Hepatocyte (in vitro differentiated cells): Measurements from ENCODE around the gene ZNF684. TPM values are rescaled to one million over a fixed set of nuclear protein-coding genes. Genes with fewer than 3 reads are reported as not detected.
A peak's percentile ranks its signal among the peaks of the same experiment; 100 is the strongest.

ENCODE experiments used
- DNase-seq: peaks from one replicate; pipeline ENCODE4 v3.0.0-alpha.2; 2016; ENCODE audit warnings: low spot score
- H2AFZ ChIP-seq: fragments of 200-600 bp; sonication (generic); 2 replicates; pipeline ENCODE4 v1.6.0; 2016; ENCODE audit warnings: antibody characterized with exemption, mild to moderate bottlenecking
- H3K27ac ChIP-seq: fragments of 200-600 bp; sonication (generic); 2 replicates; pipeline ENCODE4 v1.5.1; 2016; ENCODE audit warnings: mild to moderate bottlenecking
- H3K27me3 ChIP-seq: fragments of 200-600 bp; sonication (generic); 2 replicates; pipeline ENCODE4 v1.6.1; 2016
- H3K36me3 ChIP-seq: fragments of 200-600 bp; sonication (generic); replicated peaks from 2 replicates; pipeline ENCODE4 v1.5.1; 2016; ENCODE audit warnings: low read depth; ENCODE audit not compliant: insufficient read depth
- H3K4me1 ChIP-seq: fragments of 200-600 bp; sonication (generic); 2 replicates; pipeline ENCODE4 v1.5.1; 2016; ENCODE audit warnings: mild to moderate bottlenecking, moderate library complexity; ENCODE audit not compliant: insufficient read depth
- H3K4me2 ChIP-seq: fragments of 200-600 bp; sonication (generic); 2 replicates; pipeline ENCODE4 v1.6.0; 2016
- H3K4me3 ChIP-seq: fragments of 200-600 bp; sonication (generic); 2 replicates; pipeline ENCODE4 v1.5.1; 2016; ENCODE audit warnings: mild to moderate bottlenecking
- H3K79me2 ChIP-seq: fragments of 200-600 bp; sonication (generic); 2 replicates; pipeline ENCODE4 v1.6.0; 2017; ENCODE audit warnings: mild to moderate bottlenecking
- H3K9me2 ChIP-seq: fragments of 200-600 bp; sonication (generic); replicated peaks from 2 replicates; pipeline ENCODE4 v1.6.0; 2017; ENCODE audit warnings: mild to moderate bottlenecking; ENCODE audit not compliant: insufficient read depth
- H3K9me3 ChIP-seq: fragments of 200-600 bp; sonication (generic); 2 replicates; pipeline ENCODE4 v1.5.1; 2016; ENCODE audit warnings: low read depth, mild to moderate bottlenecking
- H4K20me1 ChIP-seq: fragments of 200-600 bp; sonication (generic); 2 replicates; pipeline ENCODE4 v1.6.0; 2016; ENCODE audit warnings: mild to moderate bottlenecking; ENCODE audit not compliant: insufficient read depth, poor library complexity, severe bottlenecking
- EZH2 ChIP-seq: fragments of 200-600 bp; sonication (generic); IDR thresholded peaks from 2 replicates; pipeline ENCODE4 v1.6.1; 2016; ENCODE audit warnings: antibody characterized with exemption, mild to moderate bottlenecking, borderline replicate concordance
- EZH2phosphoT487 ChIP-seq: fragments of 200-600 bp; sonication (generic); IDR thresholded peaks from one replicate; pipeline ENCODE4 v1.6.1; 2018; ENCODE audit warnings: antibody characterized with exemption, mild to moderate bottlenecking, low read depth, moderate library complexity; ENCODE audit not compliant: unreplicated experiment, severe bottlenecking
- WGBS: methylation state at CpG from one replicate; pipeline ENCODE4 v1.1.6; 2016; ENCODE audit warnings: low lambda C conversion rate; ENCODE audit errors: missing lambda C conversion rate; 5-methylcytosine and 5-hydroxymethylcytosine counted together
- polyA plus RNA-seq: library from polyadenylated mRNA; unstranded; fragments of >200 nt; fragmentation: Nextera tagmentation; extraction: Ambion mirVana; gene quantifications from 2 replicates; pipeline ENCODE4 v1.2.1, GENCODE V29; 2016
- total RNA-seq: library from RNA; depleted of rRNA; stranded (reverse); fragments of >200 nt; gene quantifications from 2 replicates; pipeline ENCODE4 v1.2.3, GENCODE V29; 2014
- TF ChIP-seq, protein P1 (sequence below): fragments of 200-600 bp; sonication (generic); IDR thresholded peaks from 2 replicates; pipeline ENCODE4 v1.5.1; 2016; ENCODE audit warnings: antibody characterized with exemption, mild to moderate bottlenecking; ENCODE audit not compliant: poor library complexity

The ZNF684 gene
- total and polyA plus RNA-seq, 2 experiments from 2014 or later, result 1.8 to 5.3 TPM

GRCh38 chr1:40592107-40592803, 60.8 kb downstream of the ZNF684 start:
- DNase-seq, result peak; percentile 34
- WGBS, result 68% methylated on average over 6 of the region's 6 CpGs
- no peaks in the 10 kb centered on the region for H3K36me3 ChIP-seq
- TF ChIP-seq, protein P1, sequence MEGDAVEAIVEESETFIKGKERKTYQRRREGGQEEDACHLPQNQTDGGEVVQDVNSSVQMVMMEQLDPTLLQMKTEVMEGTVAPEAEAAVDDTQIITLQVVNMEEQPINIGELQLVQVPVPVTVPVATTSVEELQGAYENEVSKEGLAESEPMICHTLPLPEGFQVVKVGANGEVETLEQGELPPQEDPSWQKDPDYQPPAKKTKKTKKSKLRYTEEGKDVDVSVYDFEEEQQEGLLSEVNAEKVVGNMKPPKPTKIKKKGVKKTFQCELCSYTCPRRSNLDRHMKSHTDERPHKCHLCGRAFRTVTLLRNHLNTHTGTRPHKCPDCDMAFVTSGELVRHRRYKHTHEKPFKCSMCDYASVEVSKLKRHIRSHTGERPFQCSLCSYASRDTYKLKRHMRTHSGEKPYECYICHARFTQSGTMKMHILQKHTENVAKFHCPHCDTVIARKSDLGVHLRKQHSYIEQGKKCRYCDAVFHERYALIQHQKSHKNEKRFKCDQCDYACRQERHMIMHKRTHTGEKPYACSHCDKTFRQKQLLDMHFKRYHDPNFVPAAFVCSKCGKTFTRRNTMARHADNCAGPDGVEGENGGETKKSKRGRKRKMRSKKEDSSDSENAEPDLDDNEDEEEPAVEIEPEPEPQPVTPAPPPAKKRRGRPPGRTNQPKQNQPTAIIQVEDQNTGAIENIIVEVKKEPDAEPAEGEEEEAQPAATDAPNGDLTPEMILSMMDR, result peak; percentile 41
- TF ChIP-seq EZH2phosphoT487, result no peak
- no peak overlapping the region for H3K4me3 ChIP-seq
- H2AFZ ChIP-seq, result no peak overlapping the region
- no peak overlapping the region for H3K27ac ChIP-seq
- H3K9me2 ChIP-seq, result no peaks in the 10 kb centered on the region
- no peaks in the 10 kb centered on the region for H3K79me2 ChIP-seq
- H3K27me3 ChIP-seq, result no peaks in the 10 kb centered on the region
- no peaks in the 10 kb centered on the region for H3K9me3 ChIP-seq
- H3K4me2 ChIP-seq, result no peak overlapping the region
- H3K4me1 ChIP-seq, result no peaks in the 10 kb centered on the region
- H4K20me1 ChIP-seq, result no peaks in the 10 kb centered on the region

DNA sequence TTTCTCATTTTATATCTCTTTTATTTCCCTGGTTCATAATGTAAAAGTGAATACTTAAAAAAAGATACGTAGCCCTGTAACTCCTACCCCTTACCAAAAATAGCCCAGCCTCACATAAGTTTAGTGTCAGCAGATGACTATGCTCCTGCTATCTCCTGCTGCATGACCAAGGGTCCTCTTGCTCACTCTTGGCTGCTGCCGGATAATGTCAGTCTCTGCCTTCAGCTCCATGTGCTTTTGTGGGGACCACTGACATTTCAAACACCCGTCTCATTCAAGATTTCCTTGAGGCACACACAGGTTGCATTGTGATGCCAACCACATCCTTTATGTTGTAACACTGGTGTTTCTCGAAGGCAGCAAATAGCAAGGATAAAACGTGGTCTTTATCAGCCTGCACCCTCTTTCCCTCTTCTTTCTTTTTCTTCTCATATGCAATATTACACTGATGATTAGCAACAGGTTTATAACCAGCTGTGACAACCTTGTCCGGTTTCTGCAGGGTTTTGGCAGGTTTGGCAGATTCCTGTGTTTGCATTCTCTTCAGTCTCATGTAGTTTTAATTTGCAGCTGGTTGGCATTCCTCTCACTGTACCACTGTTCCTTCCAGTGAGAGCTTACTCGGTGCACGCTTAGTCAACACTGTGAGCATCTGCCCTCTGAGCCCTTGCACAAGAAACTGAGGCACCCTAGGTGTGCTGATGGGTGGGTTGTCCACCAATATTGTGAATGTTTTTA, 62.2 kb downstream of the ZNF684 start:
- no peak for TF ChIP-seq EZH2
- TF ChIP-seq EZH2phosphoT487, result no peak
- TF ChIP-seq, protein P1, result no peak
- H3K27ac ChIP-seq, result no peak overlapping the region

DNA sequence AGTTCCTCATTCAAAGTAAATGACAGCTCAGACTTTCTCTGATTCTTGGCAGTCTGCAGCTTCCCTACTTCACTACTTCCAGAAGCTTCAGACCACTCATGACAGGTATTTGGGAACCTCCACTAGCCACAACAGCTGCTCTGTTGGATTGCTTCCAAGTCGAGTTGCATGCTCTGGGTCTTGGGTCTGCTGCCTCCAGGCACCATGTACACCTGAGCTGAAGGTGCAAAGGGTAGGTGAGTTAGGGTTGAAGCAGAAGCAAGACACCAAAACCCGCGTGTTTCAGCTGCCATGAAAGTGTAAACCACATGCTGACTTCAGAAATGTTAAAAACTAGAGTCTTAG, 62.7 kb downstream of the ZNF684 start:
- H3K27ac ChIP-seq, result no peak overlapping the region
- 70% methylated on average over 3 of the region's 3 CpGs for WGBS

More for the DNA sequence above, 62.2 kb downstream of the ZNF684 start:
- Histone ChIP-seq H2AFZ (no peak overlapping the region), H3K9me2 (no peaks in the 10 kb centered on the region), H4K20me1 (no peaks in the 10 kb centered on the region), H3K9me3 (no peaks in the 10 kb centered on the region), H3K27me3 (no peaks in the 10 kb centered on the region), H3K79me2 (no peaks in the 10 kb centered on the region), H3K4me1 (no peaks in the 10 kb centered on the region), H3K4me3 (no peak overlapping the region), H3K36me3 (no peaks in the 10 kb centered on the region), H3K4me2 (no peak overlapping the region)
- DNase-seq, result no peak
- 83% methylated on average over 8 of the region's 8 CpGs for WGBS

More for the DNA sequence above, 62.7 kb downstream of the ZNF684 start:
- H3K4me2 ChIP-seq, result no peak overlapping the region
- H2AFZ ChIP-seq, result no peak overlapping the region
- no peak overlapping the region for H3K4me3 ChIP-seq
- no peak for DNase-seq
- no peaks in the 10 kb centered on the region for H3K9me3 ChIP-seq
- no peaks in the 10 kb centered on the region for H3K79me2 ChIP-seq
- H3K36me3 ChIP-seq, result no peaks in the 10 kb centered on the region
- H3K4me1 ChIP-seq, result no peaks in the 10 kb centered on the region
- no peaks in the 10 kb centered on the region for H3K27me3 ChIP-seq
- TF ChIP-seq EZH2phosphoT487 (no peak), EZH2 (no peak)
- TF ChIP-seq, protein P1, result no peak
- no peaks in the 10 kb centered on the region for H4K20me1 ChIP-seq
- H3K9me2 ChIP-seq, result no peaks in the 10 kb centered on the region
